Myocyte (in vitro differentiated cells): ENCODE results near the gene TKFC. TPM values are rescaled to one million over a fixed set of nuclear protein-coding genes. Genes with fewer than 3 reads are reported as not detected.
A peak's percentile ranks its signal among the peaks of the same experiment; 100 is the strongest.

Source experiments
- DNase-seq: peaks from one replicate; pipeline ENCODE4 v3.0.0-alpha.2; 2012; ENCODE audit warnings: low read depth
- total RNA-seq: library from RNA; depleted of rRNA; stranded (reverse); fragments of >200 nt; gene quantifications from 2 replicates; pipeline ENCODE4 v1.2.3, GENCODE V29; 2014

TKFC gene
- total RNA-seq, 1 donor from 2014 or later, result 32.1 TPM

DNA sequence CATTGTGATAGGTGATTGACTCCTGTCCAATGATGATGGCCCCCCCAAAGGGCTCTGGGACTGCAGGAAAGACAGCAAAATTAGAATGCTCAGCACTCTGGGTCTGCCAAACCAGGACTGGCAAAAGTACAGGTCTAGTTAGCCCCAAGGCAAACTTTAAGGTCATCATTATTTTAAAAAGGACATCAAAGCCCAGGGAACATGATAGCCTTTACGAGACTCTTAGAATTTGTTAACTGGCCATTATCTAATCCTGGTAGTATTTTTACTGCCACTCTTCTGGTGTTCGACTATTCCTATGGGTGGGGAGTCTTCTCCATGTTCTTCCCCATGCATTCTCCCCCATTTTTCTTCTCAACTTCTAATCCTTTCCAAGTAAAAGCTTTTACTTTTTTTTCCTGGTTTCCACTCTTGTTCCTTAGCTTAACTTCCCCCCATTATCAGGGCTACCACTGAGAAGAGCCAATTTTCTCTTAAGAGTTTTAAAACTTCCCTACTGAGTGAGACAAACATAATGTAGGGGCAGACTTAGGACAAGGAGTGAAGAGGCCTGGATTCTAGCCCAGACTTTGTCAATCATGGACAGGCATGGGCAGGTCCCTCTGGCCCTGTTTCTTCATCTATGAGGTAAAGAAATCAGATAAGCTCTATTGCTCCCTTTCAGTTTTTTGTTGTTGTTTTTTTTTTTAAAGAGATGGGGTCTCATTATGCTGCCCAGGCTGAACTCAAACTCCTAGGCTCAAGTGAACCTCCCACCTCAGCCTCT, 7.2 kb upstream of the TKFC start:
- no peak for DNase-seq

DNA sequence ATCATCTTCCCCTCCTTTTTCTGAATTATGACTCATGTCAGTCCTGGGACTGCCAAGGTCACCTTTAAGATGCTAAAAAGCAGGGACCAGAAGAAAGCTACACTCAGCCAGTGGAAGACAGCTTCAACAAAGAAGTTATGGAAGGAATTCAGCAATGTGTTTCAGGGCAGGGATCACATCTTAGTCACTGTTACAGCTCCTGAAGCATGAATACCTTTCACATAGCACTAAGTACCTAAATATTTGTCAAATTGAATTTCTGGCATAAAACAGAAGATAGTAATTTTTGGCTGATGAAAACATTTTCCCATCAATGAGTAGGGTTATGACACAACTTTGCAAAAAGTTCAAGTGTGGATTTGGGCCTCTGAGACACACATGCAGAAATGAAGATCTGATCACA, 5.4 kb upstream of the TKFC start:
- peak; percentile 31 for DNase-seq

DNA sequence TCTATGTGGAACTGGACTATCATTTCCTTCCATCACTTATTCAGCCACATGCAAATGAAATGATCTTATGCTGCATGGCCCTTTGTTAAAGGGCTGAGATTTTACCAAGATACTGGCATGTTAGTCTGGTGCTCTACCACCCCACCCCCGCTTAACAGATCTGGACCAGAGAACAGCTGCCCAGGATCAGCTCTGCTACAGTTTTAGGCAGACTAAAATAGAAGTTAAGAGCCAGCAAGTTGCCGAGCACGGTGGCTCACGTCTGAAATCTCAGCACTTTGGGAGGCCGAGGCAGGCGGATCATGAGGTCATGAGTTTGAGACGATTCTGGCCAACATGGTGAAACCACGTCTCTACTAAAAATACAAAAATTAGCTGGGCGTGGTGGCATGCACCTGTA, 4.7 kb upstream of the TKFC start:
- DNase-seq, result peak; percentile 85

DNA sequence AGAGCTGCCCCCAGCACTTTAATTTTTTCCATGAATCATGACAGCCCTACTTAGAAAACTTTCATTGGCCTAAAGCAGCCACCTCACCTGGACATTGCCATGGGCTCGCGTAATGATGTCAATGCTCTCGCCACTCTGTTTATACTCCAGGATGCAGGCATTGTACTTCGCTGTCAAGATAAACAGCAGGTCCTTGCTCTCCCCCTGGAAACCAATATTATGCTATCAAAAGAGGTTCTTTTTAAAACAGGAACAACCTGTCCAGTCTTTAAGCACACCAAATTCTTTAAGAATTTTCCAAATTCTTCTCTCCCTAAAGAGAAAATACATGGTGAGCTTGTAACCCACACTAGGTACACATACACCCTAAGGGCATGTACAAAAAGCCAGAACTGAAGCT, 3.2 kb upstream of the TKFC start:
- DNase-seq, result no peak

DNA sequence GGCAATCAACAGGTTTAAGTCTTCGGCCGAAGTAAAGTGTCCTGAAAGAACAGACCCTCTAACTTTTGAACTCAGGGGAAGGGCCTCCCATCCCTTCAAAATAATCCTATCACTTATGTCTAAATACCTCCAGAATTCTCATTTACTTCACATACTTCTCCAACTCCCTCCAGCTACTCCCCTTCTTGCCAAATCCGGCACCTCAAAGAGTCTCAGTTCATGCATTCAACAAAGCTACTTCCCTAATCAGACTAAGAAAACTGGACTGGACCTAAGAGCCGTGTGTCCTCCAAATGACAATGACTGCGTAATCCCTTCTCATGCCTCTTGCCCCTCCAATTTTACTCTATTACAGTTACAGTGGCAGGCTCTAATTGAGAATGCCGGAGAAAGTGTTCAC, 1.4 kb upstream of the TKFC start:
- DNase-seq, result no peak

DNA sequence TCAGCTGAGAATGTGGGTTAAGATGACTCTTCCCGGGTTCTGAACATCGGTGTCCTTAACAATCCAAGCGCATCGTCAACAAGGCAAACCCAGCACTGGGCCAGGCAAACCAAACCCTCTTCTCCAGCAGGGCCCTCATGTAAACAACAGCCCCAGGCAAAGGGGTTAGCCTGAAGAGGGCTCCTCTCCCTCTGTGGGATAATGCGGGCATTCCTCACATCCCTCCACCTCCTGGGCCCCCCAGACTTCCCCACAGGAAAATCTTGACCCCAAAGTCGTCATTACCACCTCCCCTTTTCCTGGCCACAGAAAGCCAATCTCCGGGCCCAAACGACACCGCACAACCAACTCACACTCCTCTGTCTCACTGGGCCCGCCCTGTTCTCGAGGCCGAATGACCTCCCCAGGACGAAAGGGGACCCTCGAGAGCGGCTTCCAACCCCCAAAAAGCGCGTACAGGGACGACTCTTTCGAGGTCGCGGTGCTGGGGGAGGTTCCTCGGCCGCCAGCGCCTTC, 689 bp upstream of the TKFC start:
- DNase-seq, result peak; percentile 38

DNA sequence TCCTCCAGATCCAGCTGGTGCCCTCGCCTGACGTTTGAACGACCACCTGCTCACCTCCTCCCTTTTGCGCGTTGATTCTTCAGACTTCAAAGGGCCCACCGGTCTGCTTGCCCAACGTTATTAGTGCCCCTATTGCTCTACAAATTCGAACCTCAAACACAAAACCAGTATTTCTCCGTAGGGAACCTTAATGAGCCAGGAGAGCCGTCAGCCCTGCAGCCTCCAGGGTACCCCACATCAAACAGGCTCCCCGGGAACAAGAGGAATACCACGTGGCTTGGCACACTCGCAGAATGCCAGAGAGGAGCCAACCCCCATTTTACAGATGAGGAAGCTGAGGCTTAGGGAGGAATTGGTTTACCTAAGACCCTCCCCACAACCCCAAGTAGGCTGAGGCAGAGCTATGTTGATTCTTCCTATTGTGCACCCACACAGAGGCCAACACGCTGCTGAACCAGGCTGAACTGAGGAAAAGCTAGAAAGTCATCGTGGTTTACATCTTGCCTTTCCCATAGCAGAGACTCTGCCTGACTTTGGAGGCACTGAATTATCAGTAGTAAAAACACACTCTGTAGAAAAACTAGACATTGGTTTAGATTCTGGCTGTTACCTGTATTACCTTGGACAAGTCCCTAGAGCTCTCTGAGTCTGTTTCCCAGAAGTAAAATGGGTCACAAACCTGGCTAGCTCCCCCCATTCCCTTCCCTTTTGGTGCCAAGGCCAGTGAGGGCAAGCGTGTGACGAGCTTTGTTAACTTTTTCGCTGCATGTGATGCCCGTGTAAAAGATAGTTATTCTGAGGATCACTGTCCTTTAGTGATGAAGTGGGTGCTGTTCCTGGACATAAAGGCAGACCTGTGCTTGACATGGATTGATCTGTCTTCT, 764 bp downstream of the TKFC start:
- DNase-seq, result no peak

DNA sequence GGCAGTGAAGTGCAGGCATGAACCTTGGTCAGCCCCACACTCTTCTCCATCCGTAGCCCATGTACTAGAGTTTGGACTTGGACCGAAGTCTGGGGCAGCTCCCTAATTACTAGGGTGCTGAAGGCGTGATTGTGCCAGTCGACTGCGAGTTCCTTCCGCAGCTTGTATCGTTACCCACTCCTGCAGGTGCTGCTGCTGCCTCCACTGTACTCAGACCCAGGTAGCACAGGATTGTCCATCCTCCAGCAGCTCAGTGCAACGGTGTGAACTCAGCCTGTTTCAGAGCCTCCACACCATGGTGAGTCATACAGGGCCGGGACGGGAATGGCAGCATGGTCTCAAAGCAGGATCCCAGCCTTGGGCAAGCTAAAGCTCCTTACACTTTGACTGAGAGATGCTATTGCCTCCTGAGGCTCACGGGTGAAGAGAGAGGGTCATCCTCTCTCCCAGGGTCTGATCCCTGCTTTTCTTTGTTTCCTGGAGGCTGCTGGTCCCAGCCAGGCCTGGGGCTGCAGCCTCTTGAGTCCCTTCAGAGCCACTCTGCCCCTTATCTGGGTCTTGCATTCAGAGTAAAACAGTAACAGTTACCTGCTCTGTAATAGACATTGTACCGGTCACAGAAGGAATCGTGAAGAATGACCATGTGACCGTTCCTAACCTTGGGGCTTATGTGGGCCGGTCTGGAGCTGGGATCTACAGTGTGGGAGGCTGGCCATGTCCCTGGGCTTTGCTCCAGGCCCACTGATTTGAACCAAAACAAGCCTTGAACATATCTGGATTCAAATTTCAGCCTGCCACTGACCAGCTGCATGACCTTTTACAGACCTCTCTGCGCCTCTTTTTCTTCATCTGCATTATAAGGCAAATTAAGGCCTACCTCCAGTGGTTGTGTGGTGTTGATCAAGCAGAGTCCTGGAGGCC, 1.7 kb downstream of the TKFC start:
- DNase-seq, result peak; percentile 53

DNA sequence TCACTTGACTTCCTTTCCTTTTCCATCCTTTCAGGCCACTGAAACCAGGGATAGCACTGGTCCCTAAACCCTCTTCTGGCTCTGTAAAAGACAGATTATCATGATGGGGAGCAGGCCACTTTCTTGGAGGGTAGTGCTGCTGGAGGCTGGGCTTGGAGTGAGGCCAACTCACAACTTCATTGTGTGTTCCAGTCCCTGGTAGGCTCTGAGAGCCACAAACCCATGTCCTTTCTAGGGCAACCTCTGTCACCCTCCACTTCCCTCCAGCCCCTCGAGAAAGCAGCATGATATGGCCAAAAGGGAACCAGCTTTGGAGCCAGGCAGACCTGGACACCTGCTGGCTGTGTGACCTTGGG, 2.3 kb downstream of the TKFC start:
- no peak for DNase-seq

DNA sequence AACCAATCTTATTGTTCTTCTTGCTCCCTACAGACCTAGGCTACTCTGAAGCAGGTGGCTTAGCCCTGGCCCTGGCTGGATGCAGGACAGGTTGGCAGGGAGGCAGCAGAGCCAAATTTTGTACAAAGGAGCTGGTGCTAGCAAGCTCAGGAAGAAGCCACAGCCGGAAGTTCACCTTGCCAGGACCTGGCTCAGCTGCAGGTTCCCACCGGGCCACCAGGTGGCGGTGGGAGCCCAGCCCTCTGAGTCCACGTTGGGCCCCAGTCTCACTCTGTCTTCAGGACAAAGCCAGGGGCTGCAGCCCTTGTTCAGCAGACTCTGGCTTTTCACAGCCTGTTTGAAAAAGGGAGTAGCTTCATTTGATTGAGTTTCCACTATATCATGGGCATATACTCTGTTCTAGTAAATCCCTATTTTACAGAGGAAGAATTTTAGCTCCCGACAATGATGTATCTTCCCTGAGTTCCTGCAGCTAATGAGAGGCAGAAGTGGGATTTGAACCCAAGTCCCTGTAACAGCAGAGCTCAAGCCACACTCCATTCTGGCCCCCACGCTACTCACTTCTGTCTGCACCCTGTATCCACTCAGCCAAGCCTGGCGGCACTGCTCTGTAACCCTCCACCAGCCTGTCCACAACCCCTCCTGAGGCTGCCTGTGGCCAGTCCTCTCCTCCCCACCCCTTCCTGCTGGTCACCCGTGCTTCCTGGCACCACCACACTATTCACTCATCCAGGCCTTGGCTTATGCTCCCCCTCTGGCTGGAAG, 3.3 kb downstream of the TKFC start:
- DNase-seq, result peak; percentile 76

DNA sequence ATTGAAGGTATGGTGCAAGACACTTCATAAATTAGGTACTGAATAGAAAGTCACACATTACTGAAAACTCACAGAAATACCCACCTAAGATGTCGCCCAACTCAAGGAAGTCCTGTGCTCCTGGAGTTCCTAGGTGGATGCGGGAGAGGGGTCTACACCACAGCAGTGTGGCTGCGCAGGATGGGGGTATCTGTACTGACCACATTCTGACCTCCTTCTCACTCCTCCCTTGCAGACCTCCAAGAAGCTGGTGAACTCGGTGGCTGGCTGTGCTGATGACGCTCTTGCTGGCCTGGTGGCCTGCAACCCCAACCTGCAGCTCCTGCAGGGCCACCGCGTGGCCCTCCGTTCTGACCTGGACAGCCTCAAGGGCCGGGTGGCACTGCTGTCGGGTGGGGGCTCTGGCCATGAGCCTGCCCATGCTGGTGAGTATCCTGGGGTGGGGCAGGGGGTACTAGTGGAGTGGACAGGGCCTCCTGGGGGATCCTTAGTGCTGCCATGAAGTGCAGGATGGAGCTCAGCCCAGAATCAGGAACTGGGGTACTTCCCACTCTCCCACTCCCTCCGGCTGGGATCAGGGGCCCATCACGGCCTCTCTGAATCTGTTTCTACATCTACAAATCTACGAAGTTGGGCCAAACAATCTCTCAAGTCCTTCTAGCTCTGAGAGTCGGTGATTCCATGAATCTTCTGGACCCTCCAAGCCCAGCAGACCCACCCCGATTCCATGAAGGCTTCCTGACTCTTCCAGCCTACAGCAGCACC, 4.9 kb downstream of the TKFC start:
- DNase-seq, result no peak

DNA sequence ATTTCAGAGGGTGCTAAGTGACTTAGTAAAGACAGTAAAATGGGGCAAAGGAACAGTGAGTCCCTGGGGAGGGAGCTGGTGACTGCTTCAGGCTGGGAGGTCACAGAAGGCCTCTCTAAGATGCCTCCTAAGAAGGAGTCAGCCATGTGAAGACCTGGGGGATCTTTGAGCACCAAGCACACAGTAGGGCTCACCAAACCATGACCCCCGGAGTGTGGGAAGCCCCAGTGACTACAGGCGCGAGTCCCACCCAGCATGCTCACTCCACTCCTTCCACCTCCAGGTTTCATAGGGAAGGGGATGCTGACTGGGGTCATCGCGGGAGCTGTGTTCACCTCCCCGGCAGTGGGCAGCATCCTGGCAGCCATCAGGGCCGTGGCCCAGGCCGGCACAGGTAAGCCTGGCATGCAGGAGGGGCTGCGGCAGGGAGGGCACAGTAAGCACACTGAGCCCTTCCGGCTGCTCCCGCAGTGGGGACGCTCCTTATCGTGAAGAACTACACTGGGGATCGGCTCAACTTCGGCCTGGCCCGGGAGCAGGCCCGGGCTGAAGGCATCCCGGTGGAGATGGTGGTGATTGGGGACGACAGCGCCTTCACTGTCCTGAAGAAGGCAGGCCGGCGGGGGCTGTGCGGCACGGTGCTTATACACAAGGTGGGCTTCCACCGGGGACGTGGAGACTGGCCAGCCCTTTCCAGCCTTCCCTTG, 5.9 kb downstream of the TKFC start:
- DNase-seq, result no peak

DNA sequence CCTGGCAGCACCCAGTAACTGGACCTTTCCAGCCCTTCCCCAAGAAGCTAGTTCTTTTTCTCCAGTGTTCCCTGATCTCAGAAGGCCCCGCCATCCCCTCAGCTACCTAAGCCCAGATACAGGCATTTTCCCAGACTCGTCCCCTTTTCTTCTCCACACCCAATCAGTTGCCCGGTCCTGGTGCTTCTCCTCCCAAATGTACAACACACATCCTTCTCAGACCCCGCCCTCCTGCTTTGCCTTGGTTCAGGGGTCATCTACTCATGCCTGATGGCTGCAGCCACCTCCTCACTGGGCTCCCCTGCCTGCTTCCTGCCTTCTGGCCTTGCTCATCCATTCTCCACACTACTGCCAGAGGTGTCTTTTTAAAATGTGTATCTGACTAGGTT, 6.5 kb downstream of the TKFC start:
- DNase-seq, result no peak

DNA sequence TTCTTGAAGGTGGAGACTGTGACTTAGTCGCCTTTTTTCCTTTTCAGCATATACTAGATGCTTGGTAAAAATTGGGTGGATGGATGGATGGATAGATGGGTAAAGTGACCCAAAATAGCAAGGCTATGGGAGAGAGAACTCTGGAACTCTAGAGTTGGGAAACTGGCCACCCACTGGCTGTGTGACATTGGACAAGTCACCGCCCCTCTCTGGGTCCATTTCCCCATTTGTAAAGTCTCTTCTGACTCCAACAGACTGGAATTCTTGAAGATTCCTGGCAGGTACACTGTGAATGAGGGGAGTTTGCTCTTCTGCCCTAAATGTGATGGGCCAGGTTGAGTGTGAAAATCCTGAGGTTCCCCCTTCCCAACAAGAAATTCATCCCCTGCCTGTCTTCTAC, 8.0 kb downstream of the TKFC start:
- DNase-seq, result no peak

DNA sequence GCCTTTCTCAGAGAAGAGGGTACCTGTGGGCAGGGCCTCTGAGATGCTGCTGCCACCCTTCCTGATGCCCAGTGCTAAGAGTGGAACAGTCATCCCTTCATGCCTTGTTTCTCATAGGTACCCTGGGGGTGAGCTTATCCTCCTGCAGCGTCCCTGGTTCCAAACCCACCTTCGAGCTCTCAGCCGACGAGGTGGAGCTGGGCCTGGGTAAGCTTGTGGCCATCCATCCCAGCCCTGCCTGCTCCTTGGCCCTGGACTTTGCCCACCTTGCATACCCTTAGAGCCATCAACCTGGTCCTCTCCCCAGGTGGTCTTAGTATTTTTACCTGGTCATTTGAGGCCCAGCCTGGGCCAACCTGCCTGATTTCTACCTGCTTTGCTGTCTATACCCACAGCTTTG, 8.7 kb downstream of the TKFC start:
- DNase-seq, result no peak

DNA sequence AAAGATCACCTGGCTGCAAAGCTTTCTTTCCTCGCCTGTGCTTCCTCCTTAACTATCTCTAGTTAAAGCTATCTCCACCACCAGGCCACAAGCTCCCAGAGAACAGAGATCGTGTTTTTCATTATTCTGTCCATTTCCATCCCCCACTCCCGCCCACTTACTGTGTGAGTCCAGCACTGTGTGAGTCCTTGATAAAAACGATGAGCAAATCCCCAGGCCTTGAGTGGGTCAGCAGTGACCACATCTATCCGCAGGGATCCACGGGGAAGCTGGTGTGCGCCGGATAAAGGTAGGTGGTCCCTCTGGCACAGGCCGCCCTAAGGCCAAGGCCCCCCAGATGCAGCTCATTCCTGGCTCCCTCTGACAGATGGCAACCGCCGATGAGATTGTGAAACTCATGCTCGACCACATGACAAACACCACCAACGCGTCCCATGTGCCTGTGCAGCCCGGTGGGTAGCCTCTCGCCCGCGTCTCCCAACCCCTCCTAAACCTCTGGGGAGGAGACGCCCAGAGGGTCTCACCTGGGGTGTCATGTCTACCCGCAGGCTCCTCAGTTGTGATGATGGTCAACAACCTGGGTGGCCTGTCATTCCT, 9.3 kb downstream of the TKFC start:
- no peak for DNase-seq

DNA sequence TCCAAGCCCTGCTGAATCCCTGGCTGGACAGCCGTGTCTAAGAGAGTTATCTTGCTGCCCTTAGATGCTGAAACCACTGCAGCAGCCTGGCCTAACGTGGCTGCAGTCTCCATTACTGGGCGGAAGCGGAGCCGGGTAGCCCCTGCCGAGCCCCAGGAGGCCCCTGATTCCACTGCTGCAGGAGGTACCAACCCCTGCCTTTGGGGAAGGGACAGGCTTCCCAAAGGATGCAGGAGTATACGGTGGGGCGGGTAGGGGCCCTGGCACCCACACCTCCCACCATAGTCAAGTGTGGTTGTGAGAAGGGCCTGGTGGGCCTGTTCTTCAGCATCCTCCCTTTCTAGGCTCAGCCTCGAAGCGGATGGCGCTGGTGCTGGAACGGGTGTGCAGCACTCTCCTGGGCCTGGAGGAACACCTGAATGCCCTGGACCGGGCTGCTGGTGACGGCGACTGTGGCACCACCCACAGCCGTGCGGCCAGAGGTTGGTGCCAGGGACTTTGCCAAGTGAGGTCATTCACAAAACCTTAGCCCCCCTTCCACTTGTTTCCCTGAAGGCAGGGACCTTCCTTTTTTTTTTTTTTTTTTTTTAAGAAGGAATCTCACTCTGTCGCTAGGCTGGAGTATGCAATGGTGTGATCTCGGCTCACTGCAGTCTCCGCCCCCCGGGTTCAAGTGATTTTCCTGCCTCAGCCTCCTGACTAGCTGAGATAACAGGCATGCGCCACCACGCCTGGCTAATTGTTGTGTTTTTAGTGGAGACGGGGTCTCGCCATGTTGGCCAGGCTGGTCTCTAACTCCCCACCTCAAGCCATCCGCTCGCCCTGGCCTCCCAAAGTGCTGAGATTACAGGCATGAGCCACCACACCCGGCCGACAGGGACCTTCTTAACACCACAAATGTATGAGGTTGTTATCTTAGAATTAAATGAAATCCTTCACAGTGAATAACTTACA, 11.0 kb downstream of the TKFC start:
- no peak for DNase-seq

DNA sequence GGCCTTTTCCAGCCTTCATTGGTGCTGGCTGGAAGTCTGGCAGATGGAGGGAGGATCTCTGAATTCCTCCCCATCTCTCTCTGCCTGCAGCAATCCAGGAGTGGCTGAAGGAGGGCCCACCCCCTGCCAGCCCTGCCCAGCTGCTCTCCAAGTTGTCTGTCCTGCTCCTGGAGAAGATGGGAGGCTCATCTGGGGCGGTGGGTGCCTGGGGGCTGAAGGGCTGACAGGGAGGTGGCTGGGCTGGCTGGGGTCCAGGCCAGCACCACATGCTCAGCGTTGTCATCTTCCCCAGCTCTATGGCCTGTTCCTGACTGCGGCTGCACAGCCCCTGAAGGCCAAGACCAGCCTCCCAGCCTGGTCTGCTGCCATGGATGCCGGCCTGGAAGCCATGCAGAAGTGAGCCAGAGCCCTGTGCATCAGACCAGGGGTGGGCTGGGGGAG, 12.2 kb downstream of the TKFC start:
- peak; percentile 63 for DNase-seq
